ENCODE measurements around the gene RORB. TPM values are rescaled to one million over a fixed set of nuclear protein-coding genes. Genes with fewer than 3 reads are reported as not detected.

The RORB gene
- total and polyA plus RNA-seq, 5 donors, result 0.54 to 3.4 (median 0.84) TPM

DNA sequence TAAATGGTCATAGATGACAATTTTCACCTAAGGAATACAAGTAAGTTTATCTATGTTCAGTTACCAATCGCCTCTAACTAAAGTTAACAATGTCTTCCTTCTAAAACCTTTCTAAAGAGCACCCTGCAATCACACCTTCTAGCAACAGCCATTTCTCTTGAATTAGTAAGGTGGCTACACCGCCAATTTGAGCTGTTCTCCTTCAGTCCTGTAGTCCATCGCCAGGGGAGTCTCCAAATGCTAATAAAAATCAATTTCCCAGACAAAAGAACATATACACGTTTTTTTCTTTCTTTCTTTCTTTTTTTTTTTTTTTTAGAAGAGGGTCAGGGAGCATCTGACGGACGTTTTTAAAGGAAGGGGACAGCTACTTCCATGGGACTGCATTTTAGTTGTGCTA, 729 bp upstream of the RORB start:
- Histone ChIP-seq H3K9me3 (ENCODE audit: control insufficient read depth, low read length) (no peaks in the 10 kb centered on the region), H3K27ac (ENCODE audit: low read length) (no peak overlapping the region), H3K4me1 (ENCODE audit: control insufficient read depth, insufficient read depth, low read length) (no peaks in the 10 kb centered on the region), H3K4me3 (ENCODE audit: low read length) (peak overlapping the region; percentile 63), H3K27me3 (ENCODE audit: control insufficient read depth, insufficient read depth) (no peaks in the 10 kb centered on the region)
- WGBS, result 20% methylated on average over 6 of the region's 6 CpGs
- ATAC-seq (no peak), DNase-seq (no peak)
- intact Hi-C loops (cut with DNase I), result no loop called here

DNA sequence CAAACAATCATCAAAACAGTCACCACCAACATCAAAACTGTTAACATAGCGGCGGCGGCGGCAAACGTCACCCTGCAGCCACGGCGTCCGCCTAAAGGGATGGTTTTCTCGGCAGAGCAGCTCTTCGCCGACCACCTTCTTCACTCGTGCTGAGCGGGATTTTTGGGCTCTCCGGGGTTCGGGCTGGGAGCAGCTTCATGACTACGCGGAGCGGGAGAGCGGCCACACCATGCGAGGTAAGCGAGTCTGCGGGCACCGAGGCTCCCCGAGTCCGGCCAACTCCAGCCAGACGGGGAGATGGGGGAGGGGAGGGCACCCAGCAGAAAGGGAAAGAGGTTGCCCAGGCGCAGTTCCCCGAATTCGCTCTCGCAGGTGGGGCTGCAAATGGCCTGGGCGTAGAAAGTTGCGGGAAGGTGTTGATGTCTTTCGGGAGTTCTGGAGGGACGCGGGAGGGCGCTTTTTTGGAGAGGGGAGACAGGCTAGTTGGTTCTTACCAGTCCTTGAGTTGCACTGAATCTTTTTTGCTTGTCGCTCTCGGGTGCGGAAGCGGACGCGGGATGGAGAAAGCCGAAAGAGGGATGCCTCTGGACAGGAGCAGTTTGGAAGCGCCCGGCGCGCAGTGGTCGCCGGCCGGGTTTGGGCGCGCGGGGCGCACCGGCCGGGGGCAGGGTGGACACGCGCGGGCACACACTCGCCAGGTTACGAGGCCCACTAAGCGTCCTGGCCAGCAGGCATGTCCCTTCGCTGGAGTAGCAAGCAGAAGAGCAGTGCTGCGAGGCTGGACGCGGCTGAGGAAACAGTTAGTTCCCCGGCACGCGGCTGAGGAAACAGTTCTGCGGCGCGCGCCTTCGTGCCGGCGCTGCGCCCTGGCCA, 849 bp downstream of the RORB start:
- WGBS, result under 1% methylated on average over 77 of the region's 77 CpGs
- no peaks in the 10 kb centered on the region for H3K4me1 ChIP-seq (ENCODE audit: control insufficient read depth, insufficient read depth, low read length)
- ATAC-seq, result peak; percentile 42 to 52
- peak overlapping the region; percentile 21 for H3K27ac ChIP-seq (ENCODE audit: low read length)
- H3K4me3 ChIP-seq (ENCODE audit: low read length), result peak overlapping the region; percentile 63
- no peaks in the 10 kb centered on the region for H3K27me3 ChIP-seq (ENCODE audit: control insufficient read depth, insufficient read depth)
- no peaks in the 10 kb centered on the region for H3K9me3 ChIP-seq (ENCODE audit: control insufficient read depth, low read length)
- peak in 2 of 3 donors; percentile 51 to 60 for DNase-seq
- intact Hi-C loops (cut with DNase I), result no loop called here

DNA sequence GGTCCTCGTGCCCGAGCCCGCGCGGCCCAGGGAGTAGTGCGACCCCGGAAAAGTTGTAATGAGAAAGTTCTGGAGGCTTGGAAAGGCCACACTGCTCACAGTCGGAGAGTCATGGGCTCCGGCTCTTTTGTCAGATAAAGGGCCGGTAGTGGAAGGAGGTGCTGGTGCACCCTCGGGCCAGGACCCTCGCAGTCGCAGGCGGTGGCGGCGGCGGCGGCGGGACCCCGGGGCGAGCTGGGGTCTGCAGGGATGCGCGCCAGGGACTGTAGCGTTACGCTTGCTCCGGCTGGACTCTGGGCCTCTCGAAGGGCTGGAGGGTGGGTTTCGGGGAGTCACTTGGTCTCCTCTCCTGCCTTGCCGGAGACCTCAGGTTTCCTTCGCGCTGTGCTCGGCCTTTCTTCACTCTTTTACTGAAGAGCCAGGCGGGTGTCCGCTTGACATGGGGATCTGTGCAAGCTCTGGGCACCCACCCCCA, 1.5 kb downstream of the RORB start:
- peak in 1 of 3 donors; percentile 62 for DNase-seq
- Histone ChIP-seq H3K27ac (ENCODE audit: low read length) (no peak overlapping the region), H3K4me3 (ENCODE audit: low read length) (peak overlapping the region; percentile 63), H3K27me3 (ENCODE audit: control insufficient read depth, insufficient read depth) (no peaks in the 10 kb centered on the region), H3K9me3 (ENCODE audit: control insufficient read depth, low read length) (no peaks in the 10 kb centered on the region), H3K4me1 (ENCODE audit: control insufficient read depth, insufficient read depth, low read length) (no peaks in the 10 kb centered on the region)
- under 1% methylated on average over 34 of the region's 34 CpGs for WGBS
- intact Hi-C loops (cut with DNase I), result no loop called here
- ATAC-seq, result no peak

DNA sequence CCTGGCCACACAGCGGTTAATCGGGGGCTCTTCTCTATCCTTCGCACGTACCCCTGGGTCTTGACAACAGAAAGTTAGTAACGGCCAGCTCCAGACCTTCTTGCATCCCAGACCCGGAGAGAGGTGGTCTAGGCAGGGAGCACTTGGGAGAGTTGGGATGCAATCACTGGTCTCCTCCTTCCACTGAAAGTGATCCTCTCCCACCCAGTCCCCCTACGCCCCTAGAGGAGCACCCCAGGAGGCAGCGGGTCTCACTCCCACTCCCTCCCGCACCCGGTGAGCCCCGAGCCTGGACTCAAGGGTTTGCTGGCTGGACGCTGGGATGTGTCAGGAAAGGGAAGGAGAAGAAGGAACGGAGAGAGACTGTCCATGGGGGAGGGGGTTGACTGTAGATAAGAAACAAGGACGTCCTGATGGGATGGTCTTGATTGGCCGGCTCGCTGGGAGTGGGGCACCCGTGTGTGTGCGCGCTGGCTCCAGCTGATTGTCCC, 2.0 kb downstream of the RORB start:
- Histone ChIP-seq H3K27me3 (ENCODE audit: control insufficient read depth, insufficient read depth) (no peaks in the 10 kb centered on the region), H3K4me3 (ENCODE audit: low read length) (peak overlapping the region; percentile 63), H3K4me1 (ENCODE audit: control insufficient read depth, insufficient read depth, low read length) (no peaks in the 10 kb centered on the region), H3K9me3 (ENCODE audit: control insufficient read depth, low read length) (no peaks in the 10 kb centered on the region), H3K27ac (ENCODE audit: low read length) (no peak overlapping the region)
- WGBS, result under 1% methylated on average over 19 of the region's 19 CpGs
- peak in 1 of 2 donors; percentile 25 for ATAC-seq
- intact Hi-C loops (cut with DNase I), result no loop called here
- DNase-seq, result no peak

DNA sequence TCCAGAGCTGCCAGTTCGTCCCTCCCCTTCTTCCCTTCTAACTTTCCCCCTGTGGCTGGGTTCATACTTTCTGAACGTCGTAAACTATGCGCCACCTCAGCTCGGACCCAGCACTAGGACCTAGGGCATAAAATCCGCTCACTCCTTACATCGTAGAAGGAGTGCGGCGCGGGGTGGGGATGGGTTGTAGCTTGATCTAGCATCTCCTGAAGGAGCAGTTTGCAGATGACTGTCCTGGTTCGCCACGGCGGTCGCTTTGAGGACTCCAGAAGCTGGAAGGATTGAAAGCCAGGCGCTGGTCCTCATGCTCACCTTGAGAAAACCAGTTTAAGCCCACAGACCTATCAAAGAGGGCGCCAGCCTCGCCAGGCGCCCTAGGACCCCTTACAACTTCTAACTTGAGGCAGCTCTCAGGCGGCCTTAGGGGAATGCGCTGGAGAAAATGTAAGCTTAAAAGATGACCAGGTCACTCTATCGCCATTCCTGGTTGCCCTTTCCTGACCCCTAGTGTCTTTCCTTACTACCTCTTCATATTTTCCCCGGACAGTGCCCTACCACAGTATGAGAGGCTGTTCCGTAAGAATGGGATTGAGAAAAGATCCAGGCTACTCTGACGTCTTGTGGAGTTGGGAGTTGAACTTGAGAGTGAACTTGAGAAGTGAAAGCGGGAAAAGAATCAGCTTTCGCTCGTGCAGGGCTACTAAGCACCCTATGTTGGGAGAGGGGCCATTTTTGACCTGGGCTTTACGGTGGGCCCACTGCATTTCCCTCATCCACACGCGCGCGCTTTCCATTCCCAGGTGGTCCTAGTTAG, 2.8 kb downstream of the RORB start:
- intact Hi-C loops (cut with DNase I), result no loop called here
- WGBS, result 5% methylated on average over 32 of the region's 32 CpGs
- Histone ChIP-seq H3K4me1 (ENCODE audit: control insufficient read depth, insufficient read depth, low read length) (no peaks in the 10 kb centered on the region), H3K27ac (ENCODE audit: low read length) (no peak overlapping the region), H3K4me3 (ENCODE audit: low read length) (peak overlapping the region; percentile 63), H3K27me3 (ENCODE audit: control insufficient read depth, insufficient read depth) (no peaks in the 10 kb centered on the region), H3K9me3 (ENCODE audit: control insufficient read depth, low read length) (no peaks in the 10 kb centered on the region)
- DNase-seq, result peak in 1 of 3 donors; percentile 43
- ATAC-seq, result no peak

DNA sequence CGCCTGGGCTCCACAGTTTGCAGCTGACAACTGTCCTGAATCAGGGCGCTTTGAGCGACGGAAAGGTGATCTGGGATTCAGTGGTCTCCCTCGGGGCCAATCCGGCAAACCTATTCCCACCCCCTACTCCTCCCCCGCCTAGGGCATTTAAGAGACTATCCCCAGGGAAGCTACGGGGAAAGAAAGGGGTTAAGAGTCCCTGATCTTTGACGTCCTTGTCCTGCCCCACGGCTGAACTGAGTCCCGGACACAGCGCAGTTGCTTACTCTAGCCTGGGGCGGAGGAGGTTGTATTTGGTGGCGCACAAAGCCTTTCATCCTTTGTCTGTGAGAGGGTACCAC, 3.4 kb downstream of the RORB start:
- DNase-seq, result peak in 1 of 3 donors; percentile 33
- Histone ChIP-seq H3K4me3 (ENCODE audit: low read length) (peak overlapping the region; percentile 63), H3K4me1 (ENCODE audit: control insufficient read depth, insufficient read depth, low read length) (no peaks in the 10 kb centered on the region), H3K9me3 (ENCODE audit: control insufficient read depth, low read length) (no peaks in the 10 kb centered on the region), H3K27ac (ENCODE audit: low read length) (no peak overlapping the region), H3K27me3 (ENCODE audit: control insufficient read depth, insufficient read depth) (no peaks in the 10 kb centered on the region)
- ATAC-seq, result no peak
- 10% methylated on average over 14 of the region's 14 CpGs for WGBS
- intact Hi-C loops (cut with DNase I), result no loop called here

DNA sequence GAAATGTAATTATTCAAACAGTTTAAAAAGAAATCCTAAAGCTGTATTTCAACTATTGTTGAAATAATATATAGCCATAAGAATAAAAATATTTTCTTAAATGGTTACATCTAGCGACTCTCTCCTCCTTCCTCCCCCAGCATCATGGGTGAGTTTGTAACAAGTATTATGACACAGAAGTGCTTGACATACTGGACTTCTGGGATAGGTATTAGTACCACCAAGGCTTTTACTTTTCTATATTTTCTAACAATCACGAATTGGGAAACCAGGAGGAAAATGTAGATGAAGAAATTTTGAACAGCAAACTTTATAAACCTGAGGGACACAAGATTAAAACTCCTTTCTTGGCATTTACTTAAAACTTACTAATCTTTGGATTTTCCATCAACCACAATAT, 4.4 kb downstream of the RORB start:
- Histone ChIP-seq H3K4me1 (ENCODE audit: control insufficient read depth, insufficient read depth, low read length) (no peaks in the 10 kb centered on the region), H3K9me3 (ENCODE audit: control insufficient read depth, low read length) (no peaks in the 10 kb centered on the region), H3K27ac (ENCODE audit: low read length) (no peak overlapping the region), H3K27me3 (ENCODE audit: control insufficient read depth, insufficient read depth) (no peaks in the 10 kb centered on the region), H3K4me3 (ENCODE audit: low read length) (no peak overlapping the region)
- DNase-seq (no peak), ATAC-seq (no peak)
- WGBS, result 57% methylated on average over 2 of the region's 2 CpGs
- intact Hi-C loops (cut with DNase I), result no loop called here

DNA sequence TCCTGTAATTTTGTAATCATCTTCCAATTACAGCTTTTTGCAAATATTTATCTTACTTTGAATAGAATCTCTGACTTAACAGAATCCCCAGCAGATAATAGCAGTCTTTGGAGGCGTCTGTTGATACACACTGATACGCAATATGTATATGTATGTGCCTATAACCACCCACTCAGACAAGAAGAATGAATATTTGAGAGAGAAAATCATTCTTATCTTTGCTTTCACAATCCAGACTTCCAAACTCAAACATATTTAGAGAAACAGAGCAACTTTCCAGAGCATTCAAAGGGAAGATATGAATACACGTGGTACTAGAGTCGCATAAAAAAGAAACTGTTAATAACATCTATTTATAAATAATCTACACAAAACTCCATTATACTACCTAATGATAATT, 6.1 kb downstream of the RORB start:
- no peak for DNase-seq
- no peaks in the 10 kb centered on the region for H3K4me1 ChIP-seq (ENCODE audit: control insufficient read depth, insufficient read depth, low read length)
- no peaks in the 10 kb centered on the region for H3K9me3 ChIP-seq (ENCODE audit: control insufficient read depth, low read length)
- H3K27ac ChIP-seq (ENCODE audit: low read length), result no peak overlapping the region
- no peak overlapping the region for H3K4me3 ChIP-seq (ENCODE audit: low read length)
- intact Hi-C loops (cut with DNase I), result no loop called here
- H3K27me3 ChIP-seq (ENCODE audit: control insufficient read depth, insufficient read depth), result no peaks in the 10 kb centered on the region
- WGBS, result 63% methylated on average over 4 of the region's 4 CpGs
- ATAC-seq, result no peak

DNA sequence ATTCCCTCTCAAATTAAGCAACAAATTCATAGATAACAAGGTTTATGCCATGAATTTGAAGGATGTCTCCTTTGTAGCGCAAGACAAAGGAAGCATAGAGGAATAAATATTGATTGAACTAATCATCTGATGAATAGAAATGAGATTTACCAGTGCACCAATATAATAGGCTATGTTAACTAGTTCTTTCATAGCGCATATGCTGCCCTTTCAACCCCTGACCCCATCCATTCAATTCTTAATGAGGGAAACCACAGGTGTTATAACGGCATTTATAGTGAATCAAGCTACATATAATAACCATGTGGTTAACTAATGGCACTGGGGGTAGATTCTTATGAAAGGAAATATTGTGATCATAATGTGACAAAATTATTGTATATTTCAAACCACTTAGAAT, 6.5 kb downstream of the RORB start:
- ATAC-seq (no peak), DNase-seq (no peak)
- intact Hi-C loops (cut with DNase I), result no loop called here
- no peaks in the 10 kb centered on the region for H3K27me3 ChIP-seq (ENCODE audit: control insufficient read depth, insufficient read depth)
- no peak overlapping the region for H3K4me3 ChIP-seq (ENCODE audit: low read length)
- H3K4me1 ChIP-seq (ENCODE audit: control insufficient read depth, insufficient read depth, low read length), result no peaks in the 10 kb centered on the region
- H3K27ac ChIP-seq (ENCODE audit: low read length), result no peak overlapping the region
- 89% methylated on average over 3 of the region's 3 CpGs for WGBS
- no peaks in the 10 kb centered on the region for H3K9me3 ChIP-seq (ENCODE audit: control insufficient read depth, low read length)

DNA sequence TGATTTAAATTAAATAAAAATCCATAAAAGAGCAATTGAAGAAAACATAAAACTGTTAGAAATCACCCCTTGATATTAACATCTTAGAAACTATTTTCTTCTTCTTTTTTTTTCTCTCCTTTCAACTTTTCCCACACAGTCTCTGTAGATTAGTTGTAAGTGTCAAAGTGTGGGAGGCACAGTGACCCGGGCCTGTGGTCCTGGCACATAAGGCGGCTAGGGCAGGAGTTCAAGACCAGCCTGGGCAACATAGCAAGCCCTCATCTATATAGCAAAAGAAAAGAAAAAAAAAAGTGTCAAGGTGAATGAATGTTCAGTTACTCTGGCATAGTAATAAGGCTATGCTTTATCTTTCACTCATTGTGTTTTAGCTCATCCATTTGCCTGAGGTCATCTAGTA, 14.2 kb downstream of the RORB start:
- 82% methylated on average over 2 of the region's 2 CpGs for WGBS
- Histone ChIP-seq H3K27ac (ENCODE audit: low read length) (no peak overlapping the region), H3K27me3 (ENCODE audit: control insufficient read depth, insufficient read depth) (no peaks in the 10 kb centered on the region), H3K9me3 (ENCODE audit: control insufficient read depth, low read length) (no peaks in the 10 kb centered on the region), H3K4me3 (ENCODE audit: low read length) (no peak overlapping the region), H3K4me1 (ENCODE audit: control insufficient read depth, insufficient read depth, low read length) (no peaks in the 10 kb centered on the region)
- DNase-seq (no peak), ATAC-seq (no peak)
- intact Hi-C loops (cut with DNase I), result no loop called here

DNA sequence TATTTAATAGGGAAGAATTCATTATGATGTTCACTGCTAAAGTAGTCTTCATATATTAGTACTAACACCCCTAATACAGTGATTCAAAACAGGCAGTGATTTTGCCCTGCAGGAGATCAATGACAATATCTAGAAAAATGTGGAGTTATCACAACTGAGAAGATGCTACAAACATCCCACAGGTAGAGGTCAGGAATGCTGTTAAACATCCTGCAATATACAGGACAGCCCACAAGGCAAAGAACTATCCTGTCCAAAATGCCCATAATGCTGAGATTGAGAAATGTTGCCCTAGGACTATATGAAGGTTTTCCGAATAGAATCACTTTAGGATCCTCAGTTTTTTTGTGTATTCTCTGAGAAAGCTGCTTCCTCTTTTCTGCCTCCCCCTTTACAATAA, 15.3 kb downstream of the RORB start:
- intact Hi-C loops (cut with DNase I), result no loop called here
- H3K4me3 ChIP-seq (ENCODE audit: low read length), result no peak overlapping the region
- no peak for ATAC-seq

More for the DNA sequence above, 15.3 kb downstream of the RORB start:
- H3K27ac ChIP-seq (ENCODE audit: low read length), result no peak overlapping the region
- WGBS, result 86% methylated on average over 1 of the region's 1 CpG
- H3K4me1 ChIP-seq (ENCODE audit: control insufficient read depth, insufficient read depth, low read length), result no peaks in the 10 kb centered on the region
- no peak for DNase-seq
- no peaks in the 10 kb centered on the region for H3K9me3 ChIP-seq (ENCODE audit: control insufficient read depth, low read length)
- H3K27me3 ChIP-seq (ENCODE audit: control insufficient read depth, insufficient read depth), result no peaks in the 10 kb centered on the region
